ENCODE results near the gene PRX. TPM values are rescaled to one million over a fixed set of nuclear protein-coding genes. Genes with fewer than 3 reads are reported as not detected.
"Not testable (repeated sequence)": the region's sequence is repeated elsewhere in the genome, so short reads cannot be mapped to it uniquely, and the experiment has no call there.

PRX gene
- total RNA-seq, 1 experiment from 2014 or later: 6.6 TPM

DNA sequence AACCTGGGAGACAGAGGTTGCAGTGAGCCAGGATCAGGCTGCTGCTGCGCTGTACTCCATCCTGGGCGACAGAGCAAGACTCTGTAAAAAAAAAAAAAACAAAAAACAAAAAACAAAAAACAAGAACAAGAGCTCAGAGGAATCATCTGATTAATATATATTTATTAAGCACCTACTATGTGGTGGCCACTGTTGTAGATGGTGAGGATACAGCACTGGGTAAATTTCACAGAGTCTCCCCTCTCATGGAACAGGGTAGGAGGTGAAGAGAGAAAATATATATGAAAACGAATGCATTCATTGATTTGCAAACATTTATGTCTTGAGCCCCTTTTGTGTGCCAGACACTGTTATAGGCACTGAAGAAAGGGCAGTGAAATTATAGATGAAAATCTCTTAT lies 18.5 kb upstream of the PRX start:
- Histone ChIP-seq H3K79me2 (ENCODE audit: low read depth) (0 out of 2 replicates have a peak, but pooled peaks cover 6% of the 10 kb centered on the region), H3K27ac (peak overlapping the region; percentile 89; the same call in 1 of the 2 replicates), H3F3A (ENCODE audit: insufficient read depth, low read depth) (peaks cover 39% of the 10 kb centered on the region), H3K36me3 (ENCODE audit: low read depth) (no peaks in the 10 kb centered on the region), H3K4me1 (replicated peaks; ENCODE audit: insufficient read depth) (peaks cover 29% of the 10 kb centered on the region), H3K9me2 (ENCODE audit: insufficient read depth) (no peaks in the 10 kb centered on the region), H3K4me2 (no peak overlapping the region), H3K4me3 (no peak overlapping the region), H4K20me1 (ENCODE audit: insufficient read depth) (no peaks in the 10 kb centered on the region), H3K9me3 (ENCODE audit: insufficient read depth, low read depth) (no peaks in the 10 kb centered on the region), H2AFZ (no peak overlapping the region), H3K27me3 (ENCODE audit: insufficient read depth, low read depth) (no peaks in the 10 kb centered on the region)
- POLR2A ChIA-PET (ENCODE audit: unreplicated experiment): no interaction called here
- CTCF ChIA-PET: interaction anchor here (0.6 kb wide), 1 partner anchor 11 kb away, joined by 4 read pairs; no protein-coding TSS in a partner anchor
- no TSS peak for BruUV-seq (replicated peaks)
- TF ChIP-seq CTCF (conservative IDR thresholded peaks at IDR 0.05) (no peak), EZH2 (IDR thresholded peaks at IDR 0.05; ENCODE audit: low read depth) (no peak)
- no peak for DNase-seq
- intact Hi-C loops (cut with micrococcal nuclease; ENCODE audit: unreplicated experiment): no loop called here

- H3K4me2 ChIP-seq; DNase-seq; H3K27me3 ChIP-seq (ENCODE audit: insufficient read depth, low read depth); H4K20me1 ChIP-seq (ENCODE audit: insufficient read depth); H3K9me2 ChIP-seq (ENCODE audit: insufficient read depth); H3K36me3 ChIP-seq (ENCODE audit: low read depth); H3K27ac ChIP-seq; H3K4me3 ChIP-seq; intact Hi-C loops (cut with micrococcal nuclease; ENCODE audit: unreplicated experiment); POLR2A ChIA-PET (ENCODE audit: unreplicated experiment); BruUV-seq (replicated peaks); H3K79me2 ChIP-seq (ENCODE audit: low read depth); H3K9me3 ChIP-seq (ENCODE audit: insufficient read depth, low read depth); H2AFZ ChIP-seq: not testable (repeated sequence)
- H3F3A ChIP-seq (ENCODE audit: insufficient read depth, low read depth): peaks cover 35% of the 10 kb centered on the region
- peaks cover 29% of the 10 kb centered on the region for H3K4me1 ChIP-seq (replicated peaks; ENCODE audit: insufficient read depth)
- CTCF ChIA-PET: interaction anchor here (0.6 kb wide), 2 partner anchors 13 to 27 kb away, joined by 3 to 4 read pairs; no protein-coding TSS in a partner anchor
Observed at GRCh38 chr19:40430242-40430641, 17.1 kb upstream of the PRX start.

DNA sequence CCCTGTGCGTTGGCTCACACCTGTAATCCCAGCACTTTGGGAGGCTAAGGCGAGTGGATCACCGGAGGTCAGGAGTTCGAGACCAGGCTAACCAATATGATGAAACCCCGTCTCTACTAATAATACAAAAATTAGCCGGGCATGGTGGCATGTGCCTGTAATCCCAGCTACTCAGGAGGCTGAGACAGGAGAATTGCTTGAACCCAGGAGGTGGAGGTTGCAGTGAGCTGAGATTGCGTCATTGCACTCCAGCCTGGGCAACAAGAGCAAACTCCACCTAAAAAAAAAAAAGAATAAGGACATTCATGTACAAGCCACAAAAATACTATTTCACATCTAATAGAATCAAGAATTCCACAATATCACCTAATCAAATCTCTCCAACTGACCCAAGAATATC lies 15.0 kb upstream of the PRX start:
- H3F3A ChIP-seq (ENCODE audit: insufficient read depth, low read depth): peaks cover 18% of the 10 kb centered on the region
- H3K27ac ChIP-seq; H3K9me3 ChIP-seq (ENCODE audit: insufficient read depth, low read depth); BruUV-seq (replicated peaks); H3K4me2 ChIP-seq; CTCF ChIA-PET; H3K9me2 ChIP-seq (ENCODE audit: insufficient read depth); H2AFZ ChIP-seq; POLR2A ChIA-PET (ENCODE audit: unreplicated experiment); H3K4me3 ChIP-seq; DNase-seq; H3K36me3 ChIP-seq (ENCODE audit: low read depth); H4K20me1 ChIP-seq (ENCODE audit: insufficient read depth); H3K27me3 ChIP-seq (ENCODE audit: insufficient read depth, low read depth): not testable (repeated sequence)
- H3K79me2 ChIP-seq (ENCODE audit: low read depth): peaks cover 24% of the 10 kb centered on the region
- peaks cover 15% of the 10 kb centered on the region for H3K4me1 ChIP-seq (replicated peaks; ENCODE audit: insufficient read depth)
- intact Hi-C loops (cut with micrococcal nuclease; ENCODE audit: unreplicated experiment): loop anchor here (5.0 to 10.0 kb wide), 3 partner anchors 97 to 289 kb away; partner anchors contain the start of genes COQ8B and ITPKC

DNA sequence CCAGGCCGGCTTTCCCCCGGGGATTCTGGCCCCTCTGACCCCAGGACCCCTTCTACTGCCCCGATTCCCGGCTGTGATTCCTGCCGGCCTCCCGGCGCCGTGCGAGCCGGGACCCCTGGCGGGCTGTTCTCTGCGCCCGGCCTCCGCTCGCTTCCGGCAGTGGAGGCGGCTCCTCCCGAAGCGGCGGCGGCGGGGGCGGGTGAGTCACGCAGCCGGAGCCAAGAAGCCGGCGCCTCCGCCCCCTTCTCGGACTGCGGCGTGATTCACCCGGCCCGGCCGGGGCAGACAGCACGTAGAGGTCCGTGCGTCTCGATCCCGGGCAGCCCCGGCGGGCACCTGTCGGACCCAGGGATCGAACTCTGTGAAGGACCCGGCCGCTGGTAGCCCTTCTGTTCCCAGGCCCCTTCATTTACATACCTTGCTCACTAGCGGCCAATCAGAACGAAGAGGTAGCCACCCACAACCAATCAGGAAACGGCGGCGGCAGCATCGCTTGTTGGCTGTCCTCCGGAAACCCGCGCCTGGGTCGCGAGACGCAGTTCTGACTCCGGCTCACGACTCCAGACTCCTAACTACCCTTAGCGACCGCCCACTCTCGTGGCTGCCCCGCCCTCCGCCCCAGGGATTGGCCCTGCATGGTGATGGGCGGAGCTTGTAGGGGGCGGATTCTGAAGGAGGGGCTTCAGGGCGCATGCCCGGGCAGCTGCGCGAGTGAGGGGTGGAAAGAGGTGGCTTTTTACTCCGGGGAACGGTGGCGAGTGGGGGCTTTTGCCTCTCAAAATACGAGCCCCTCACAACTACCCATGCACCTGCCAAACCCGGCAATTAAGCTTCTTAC lies 12.5 kb upstream of the PRX start, which contains the start of gene SERTAD1:
Gene SERTAD1, minus strand, starts transcription at position 543 of the 838 bp plus-strand sequence. CDS start 2,446 bp downstream, outside the sequence.
- Histone ChIP-seq H3K27me3 (ENCODE audit: insufficient read depth, low read depth) (no peaks in the 10 kb centered on the region), H3K4me3 (peak within 1 kb of the TSS; percentile 87), H3K4me2 (peak within 1 kb of the TSS; percentile 98), H3F3A (ENCODE audit: insufficient read depth, low read depth) (peaks cover 5% of the 10 kb centered on the region; the same call in 1 of the 2 replicates), H3K9me3 (ENCODE audit: insufficient read depth, low read depth) (no peaks in the 10 kb centered on the region), H3K9me2 (ENCODE audit: insufficient read depth) (no peaks in the 10 kb centered on the region), H3K79me2 (ENCODE audit: low read depth) (peaks cover 28% of the 10 kb centered on the region), H2AFZ (peak within 1 kb of the TSS; percentile 97), H3K27ac (peak within 1 kb of the TSS; percentile 92), H3K36me3 (ENCODE audit: low read depth) (no peaks in the 10 kb centered on the region), H3K4me1 (replicated peaks; ENCODE audit: insufficient read depth) (peaks cover 12% of the 10 kb centered on the region), H4K20me1 (ENCODE audit: insufficient read depth) (no peaks in the 10 kb centered on the region)
- intact Hi-C loops (cut with micrococcal nuclease; ENCODE audit: unreplicated experiment): loop anchor here (1.0 to 10.0 kb wide), 4 partner anchors 18 to 292 kb away; partner anchors contain the start of genes COQ8B and ITPKC
- DNase-seq: peak; percentile 96 to 99
- CTCF ChIA-PET: interaction anchor here (1.0 kb wide), 1 partner anchor 120 kb away, joined by 3 read pairs; no protein-coding TSS in a partner anchor
- POLR2A ChIA-PET (ENCODE audit: unreplicated experiment): interaction anchor here (0.5 to 0.8 kb wide), 14 partner anchors 11 to 1373 kb away, joined by 3 to 12 read pairs (median 6); partner anchors contain the start of genes ACTMAP and BLVRB
- BruUV-seq (replicated peaks): no TSS peak
- TF ChIP-seq CTCF (conservative IDR thresholded peaks at IDR 0.05): peak; percentile 81
- TF ChIP-seq EZH2 (IDR thresholded peaks at IDR 0.05; ENCODE audit: low read depth): no peak
